ES-I3 (cell line): ENCODE results near the gene NPR2.
A peak's percentile ranks its signal among the peaks of the same experiment; 100 is the strongest.

Experiments used
- H3K36me3 ChIP-seq: 2 replicates; pipeline ENCODE4 v1.6.1; 2013; ENCODE audit warnings: mild to moderate bottlenecking, low read length, control low read depth, moderate library complexity; ENCODE audit not compliant: insufficient read depth
- H3K4me1 ChIP-seq: 2 replicates; pipeline ENCODE4 v1.6.1; 2013; ENCODE audit warnings: mild to moderate bottlenecking, control low read depth, low read length; ENCODE audit not compliant: insufficient read depth
- H3K9ac ChIP-seq: 2 replicates; pipeline ENCODE4 v1.6.1; 2013; ENCODE audit warnings: low read depth, mild to moderate bottlenecking, low read length, moderate library complexity
- H3K9me3 ChIP-seq: 2 replicates; pipeline ENCODE4 v1.6.1; 2013; ENCODE audit warnings: mild to moderate bottlenecking, low read length, moderate library complexity; ENCODE audit not compliant: control insufficient read depth, insufficient read depth

Gene NPR2

DNA sequence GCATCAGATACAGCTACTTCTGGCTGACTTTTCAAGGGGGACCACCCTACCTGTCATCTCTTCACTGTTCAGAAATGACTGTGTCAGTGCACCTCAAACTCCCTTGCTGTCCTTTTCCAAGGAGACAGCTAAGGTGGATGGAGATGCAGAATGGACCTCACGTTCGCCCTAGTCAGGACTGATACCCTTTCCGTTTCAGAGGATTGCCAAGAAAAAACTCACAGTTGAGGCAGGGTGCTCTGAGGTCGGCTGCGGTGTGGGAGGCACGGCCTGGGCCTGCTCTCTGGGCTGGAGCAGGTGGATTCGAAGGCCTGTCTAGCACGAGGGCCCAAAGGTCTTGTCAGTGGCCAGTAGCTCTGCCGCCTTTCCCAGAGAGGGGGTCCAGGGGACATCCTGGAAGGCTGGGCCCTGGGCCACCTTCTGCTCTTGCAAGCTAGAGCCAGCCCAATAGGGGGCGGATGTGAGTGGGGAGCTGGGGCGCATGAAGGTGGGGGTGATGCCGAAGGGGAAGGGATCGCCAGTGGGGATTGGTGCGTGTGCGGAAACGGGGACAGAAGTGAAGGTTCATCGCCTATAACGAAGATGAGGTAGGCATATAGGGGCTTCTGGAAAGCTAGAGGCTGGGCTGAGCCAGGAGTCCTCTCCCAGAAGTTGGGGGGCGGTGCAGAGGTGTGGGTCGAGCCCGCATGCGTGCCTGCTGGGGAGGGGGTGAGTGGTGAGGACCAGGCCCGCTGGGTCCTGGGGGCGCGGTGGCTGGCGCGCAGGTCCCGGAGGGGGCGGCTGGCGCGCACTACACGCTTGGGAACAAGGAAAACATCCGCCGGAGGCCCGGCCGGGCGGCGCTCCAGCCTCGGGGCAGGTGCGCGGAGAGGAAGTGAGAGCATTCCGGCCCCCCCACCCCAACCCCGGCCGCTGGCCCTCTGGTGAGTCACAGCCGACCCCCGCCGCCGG is 34.8 kb upstream of the NPR2 start:
- peak overlapping the region; percentile 99 for H3K9ac ChIP-seq
- no peaks in the 10 kb centered on the region; the same call in 1 of the 2 replicates for H3K36me3 ChIP-seq

DNA sequence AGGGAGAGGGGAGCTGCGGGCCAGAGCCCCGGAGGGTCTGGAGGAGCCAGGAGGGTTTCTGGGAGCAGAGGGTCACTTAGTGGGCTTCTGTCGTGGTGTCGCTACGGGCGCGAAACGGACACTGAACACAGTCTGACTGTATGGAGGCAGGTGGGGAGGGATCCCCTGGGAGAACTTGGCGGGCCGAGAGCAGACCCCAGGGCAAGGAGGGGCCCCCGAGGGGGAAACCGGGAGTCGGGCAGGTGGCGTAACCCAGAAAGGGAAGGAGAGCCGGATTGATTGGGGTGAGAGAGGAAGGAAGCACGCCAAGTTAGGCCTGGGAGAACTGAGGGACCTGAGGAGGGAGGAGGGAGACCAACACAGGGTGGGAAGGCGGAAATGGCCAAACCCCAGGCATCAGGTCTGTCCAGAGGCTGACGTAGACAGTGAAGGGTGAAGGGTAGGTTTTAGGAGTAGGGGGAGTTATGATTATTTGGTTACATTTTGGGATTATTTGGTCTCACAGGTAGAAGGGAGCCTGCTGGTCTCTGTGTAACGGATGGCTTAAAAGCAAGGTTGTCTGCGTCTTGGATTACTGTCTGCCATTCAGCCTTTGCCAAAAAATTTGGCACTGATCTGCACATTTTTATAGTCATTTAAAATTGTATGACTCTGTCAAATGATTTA is 34.0 kb upstream of the NPR2 start:
- Histone ChIP-seq H3K4me1 (no peaks in the 10 kb centered on the region; the same call in 1 of the 2 replicates), H3K9ac (peak overlapping the region; percentile 99), H3K9me3 (no peaks in the 10 kb centered on the region), H3K36me3 (no peaks in the 10 kb centered on the region; the same call in 1 of the 2 replicates)

More for the DNA sequence above, 34.8 kb upstream of the NPR2 start:
- H3K9me3 ChIP-seq: no peaks in the 10 kb centered on the region
- no peaks in the 10 kb centered on the region; the same call in 1 of the 2 replicates for H3K4me1 ChIP-seq

DNA sequence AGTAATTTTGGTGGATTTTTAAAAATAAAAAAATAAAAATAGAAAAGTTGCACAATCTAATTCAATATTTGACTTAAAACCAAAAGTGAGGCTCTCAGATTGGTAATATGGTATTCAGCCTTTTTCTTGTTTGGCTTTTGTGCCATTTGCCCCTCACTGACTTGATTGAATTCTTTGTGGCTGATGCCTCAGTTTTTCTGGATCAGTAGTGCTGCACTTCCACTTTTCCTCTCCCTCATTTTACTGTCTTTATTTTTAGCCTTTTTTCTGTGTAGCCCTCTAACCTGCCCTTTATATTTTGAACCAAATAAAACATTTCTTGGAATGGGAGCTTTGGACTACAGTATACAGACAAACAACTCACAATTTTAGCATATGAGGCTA is 33.5 kb upstream of the NPR2 start:
- Histone ChIP-seq H3K9ac (peak overlapping the region; percentile 99), H3K36me3 (no peaks in the 10 kb centered on the region; the same call in 1 of the 2 replicates), H3K9me3 (no peaks in the 10 kb centered on the region), H3K4me1 (no peaks in the 10 kb centered on the region; the same call in 1 of the 2 replicates)

DNA sequence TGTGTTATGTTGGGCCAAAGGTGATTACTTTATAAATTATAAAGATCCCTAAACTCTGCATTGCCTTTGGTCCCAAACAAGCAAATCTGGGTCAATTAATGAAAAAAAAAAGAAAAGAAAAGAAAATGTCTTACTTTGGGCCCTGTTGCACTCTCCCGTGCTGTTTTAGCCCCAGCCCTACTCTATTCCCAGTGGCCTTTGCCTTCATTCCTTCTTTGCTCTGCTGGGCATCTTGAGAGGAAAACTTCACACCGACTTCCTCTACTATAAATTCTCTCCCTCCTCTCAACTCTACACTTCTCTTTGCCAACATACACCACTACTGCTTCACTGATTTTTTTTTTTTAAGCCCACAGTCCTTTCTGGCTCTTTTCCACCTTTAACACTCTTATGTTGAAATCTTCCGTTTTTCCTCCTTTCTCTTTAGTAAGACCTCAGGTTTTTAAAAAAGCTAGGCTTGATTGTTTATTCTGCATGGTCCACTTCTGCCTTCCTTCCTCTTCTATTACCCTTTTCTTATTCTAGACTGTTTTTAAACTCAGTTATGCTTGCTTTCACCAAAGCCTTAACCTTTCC is 32.8 kb upstream of the NPR2 start:
- Histone ChIP-seq H3K9ac (no peak overlapping the region), H3K4me1 (no peaks in the 10 kb centered on the region; the same call in 1 of the 2 replicates), H3K9me3 (no peaks in the 10 kb centered on the region), H3K36me3 (no peaks in the 10 kb centered on the region)

DNA sequence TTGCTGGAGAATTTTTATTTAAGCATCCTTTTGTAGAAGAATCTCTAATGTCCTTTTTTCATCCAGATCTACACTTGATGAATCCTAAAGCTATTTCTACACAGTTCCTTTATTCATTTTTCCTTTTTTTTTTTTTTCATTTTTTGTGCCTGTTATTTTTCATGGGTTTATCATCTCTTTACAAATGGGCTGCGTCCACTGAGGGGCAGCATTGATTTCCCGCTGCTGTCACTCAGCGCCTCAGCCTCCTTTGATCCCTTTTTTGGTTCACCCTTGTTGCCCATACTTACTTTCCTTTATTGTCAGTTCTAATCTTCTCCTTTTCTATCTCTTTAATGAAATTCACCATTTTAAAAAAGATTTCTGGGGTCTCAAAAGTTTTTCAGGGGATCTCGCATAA is 31.6 kb upstream of the NPR2 start:
- no peaks in the 10 kb centered on the region for H3K9me3 ChIP-seq
- no peak overlapping the region for H3K9ac ChIP-seq

DNA sequence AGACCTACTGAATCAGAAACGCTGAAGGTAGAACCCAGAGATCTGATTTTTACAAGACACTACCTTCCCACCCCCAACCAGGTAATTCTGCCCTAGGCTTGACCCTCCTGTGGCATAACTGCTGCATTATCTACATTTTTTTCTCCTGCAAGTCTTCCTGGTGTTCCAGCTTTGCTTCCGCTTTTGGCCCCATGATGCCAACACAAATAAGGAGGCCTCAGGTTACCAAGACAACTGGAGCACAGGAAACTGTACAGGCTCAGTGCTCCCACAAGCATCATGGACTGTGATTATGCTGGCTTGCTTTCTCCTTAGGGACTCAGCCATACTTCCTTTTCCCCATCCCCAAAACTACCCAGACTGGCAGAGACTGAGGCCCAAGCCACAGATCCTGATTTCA is 30.7 kb upstream of the NPR2 start:
- Histone ChIP-seq H3K9ac (no peak overlapping the region), H3K9me3 (no peaks in the 10 kb centered on the region), H3K4me1 (no peaks in the 10 kb centered on the region; the same call in 1 of the 2 replicates), H3K36me3 (no peaks in the 10 kb centered on the region)

More for the DNA sequence above, 31.6 kb upstream of the NPR2 start:
- Histone ChIP-seq H3K36me3 (no peaks in the 10 kb centered on the region), H3K4me1 (no peaks in the 10 kb centered on the region; the same call in 1 of the 2 replicates)

DNA sequence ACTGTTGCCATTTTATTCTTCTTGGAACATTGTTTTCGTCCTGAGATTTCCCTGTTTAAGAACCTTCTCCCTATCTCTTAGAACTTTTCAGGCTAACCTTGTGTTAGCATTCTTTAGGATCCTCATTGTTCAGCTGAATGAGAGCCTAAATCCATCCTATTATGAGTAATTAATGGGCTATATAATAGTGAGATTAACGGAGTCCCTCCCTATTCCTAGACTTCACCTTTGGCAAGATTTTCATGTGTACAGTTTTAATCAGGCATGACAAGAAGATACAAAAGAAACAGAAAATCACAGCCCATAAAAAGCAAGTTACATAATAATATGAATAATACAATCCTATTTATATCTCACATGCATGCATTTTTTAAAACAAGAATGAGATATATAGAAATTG is 28.2 kb upstream of the NPR2 start:
- no peaks in the 10 kb centered on the region for H3K36me3 ChIP-seq
- H3K4me1 ChIP-seq: no peaks in the 10 kb centered on the region; the same call in 1 of the 2 replicates
- H3K9ac ChIP-seq: no peak overlapping the region
- no peaks in the 10 kb centered on the region for H3K9me3 ChIP-seq

DNA sequence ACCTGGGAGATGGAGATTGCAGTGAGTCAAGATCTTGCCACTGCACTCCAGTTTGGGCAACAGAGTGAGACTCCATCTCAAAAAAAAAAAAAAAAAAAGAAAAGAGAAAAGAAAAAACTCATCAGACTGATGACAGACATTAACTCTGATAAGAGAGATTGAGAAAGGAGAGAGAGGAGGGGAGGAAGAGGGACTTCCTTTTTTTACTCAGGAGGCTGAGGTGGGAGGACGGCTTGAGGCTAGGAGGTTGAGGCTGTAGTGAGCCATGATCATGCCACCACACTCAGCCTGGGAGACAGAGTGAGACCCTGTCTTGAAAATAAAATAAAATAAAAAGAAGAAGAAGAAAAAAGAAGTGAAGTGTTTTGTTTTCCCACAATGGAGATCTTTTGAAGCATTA is 27.6 kb upstream of the NPR2 start:
- Histone ChIP-seq H3K4me1 (no peaks in the 10 kb centered on the region; the same call in 1 of the 2 replicates), H3K36me3 (no peaks in the 10 kb centered on the region), H3K9me3 (no peaks in the 10 kb centered on the region), H3K9ac (no peak overlapping the region)

DNA sequence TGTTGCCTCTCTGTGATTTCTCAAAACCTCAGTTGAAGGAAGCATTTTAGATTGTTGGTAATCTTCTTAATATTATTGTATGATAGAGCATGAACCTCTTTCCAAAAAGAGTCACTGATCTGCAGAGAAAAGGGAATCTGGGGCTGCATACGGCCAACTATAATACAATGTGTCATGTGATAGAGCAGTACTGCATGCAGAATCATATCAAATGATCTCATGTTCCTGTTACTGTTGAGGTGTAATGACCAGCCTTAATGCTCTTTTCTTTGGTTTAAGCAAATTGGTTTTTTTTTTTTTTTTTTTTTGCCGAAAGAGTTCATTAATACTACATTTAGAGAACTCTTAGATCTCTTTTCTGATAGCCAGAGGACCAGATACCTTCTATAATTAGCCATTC is 24.4 kb upstream of the NPR2 start:
- Histone ChIP-seq H3K9me3 (no peaks in the 10 kb centered on the region), H3K36me3 (no peaks in the 10 kb centered on the region), H3K4me1 (no peaks in the 10 kb centered on the region), H3K9ac (no peak overlapping the region)

DNA sequence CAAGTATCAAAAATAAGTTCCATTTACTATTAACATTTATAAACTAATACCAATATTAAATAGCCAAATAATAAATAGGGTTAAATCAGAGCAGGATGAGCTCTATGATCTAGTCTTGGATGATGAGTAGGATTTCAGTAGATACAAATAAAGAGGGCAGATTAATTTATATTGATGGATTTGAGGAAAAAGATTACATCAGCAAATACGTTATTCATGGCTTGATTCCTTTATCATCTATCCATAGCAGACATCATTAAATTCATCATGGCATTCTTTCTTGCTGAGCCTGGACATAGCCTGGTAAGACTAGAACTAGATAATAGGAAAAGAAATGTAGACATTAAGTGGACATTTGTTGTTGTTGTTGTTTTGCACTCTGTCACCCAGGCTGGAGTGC is 23.9 kb upstream of the NPR2 start:
- no peak overlapping the region for H3K9ac ChIP-seq
- no peaks in the 10 kb centered on the region for H3K4me1 ChIP-seq

DNA sequence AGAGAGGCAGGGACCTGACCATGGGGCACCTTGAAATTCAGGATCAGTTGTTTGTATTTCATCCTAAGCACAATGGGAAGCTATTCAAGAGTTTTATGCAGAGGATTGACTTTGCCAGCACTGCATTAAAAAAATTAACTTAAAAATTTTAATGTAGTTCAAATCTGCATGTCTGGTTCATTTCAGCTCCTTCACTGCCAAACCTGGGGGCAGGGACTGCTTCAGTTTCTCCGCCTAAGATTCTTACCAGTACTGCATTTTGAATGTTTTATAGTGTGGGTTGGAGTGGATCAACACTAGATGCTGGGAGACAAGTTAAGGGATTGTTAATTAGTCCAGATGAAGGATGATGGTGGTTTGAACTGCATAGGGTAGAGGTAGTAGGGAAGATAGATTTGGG is 21.6 kb upstream of the NPR2 start:
- Histone ChIP-seq H3K9me3 (no peaks in the 10 kb centered on the region), H3K9ac (no peak overlapping the region), H3K4me1 (no peaks in the 10 kb centered on the region), H3K36me3 (no peaks in the 10 kb centered on the region)

More for the DNA sequence above, 23.9 kb upstream of the NPR2 start:
- H3K9me3 ChIP-seq: no peaks in the 10 kb centered on the region
- no peaks in the 10 kb centered on the region for H3K36me3 ChIP-seq

DNA sequence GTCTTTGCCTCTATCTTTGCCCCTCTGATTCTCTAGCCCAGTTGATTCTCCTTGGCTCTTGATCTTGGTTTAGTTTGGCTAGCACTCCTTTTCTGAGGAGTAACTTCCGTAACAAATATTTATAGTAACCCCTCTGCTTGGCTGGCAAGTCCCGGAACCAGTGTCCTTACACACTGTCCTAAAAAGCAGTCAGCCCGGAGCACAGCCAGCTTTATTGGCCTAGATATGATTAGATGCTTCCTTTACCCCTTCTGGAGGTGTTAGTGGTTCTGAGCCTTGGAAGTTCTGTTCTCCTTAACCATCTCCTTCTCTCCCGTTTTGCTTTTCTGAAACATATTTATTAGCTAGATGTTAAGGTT is 20.3 kb upstream of the NPR2 start:
- Histone ChIP-seq H3K36me3 (no peaks in the 10 kb centered on the region), H3K9me3 (no peaks in the 10 kb centered on the region), H3K9ac (no peak overlapping the region), H3K4me1 (peaks cover 12% of the 10 kb centered on the region; the same call in 1 of the 2 replicates)

DNA sequence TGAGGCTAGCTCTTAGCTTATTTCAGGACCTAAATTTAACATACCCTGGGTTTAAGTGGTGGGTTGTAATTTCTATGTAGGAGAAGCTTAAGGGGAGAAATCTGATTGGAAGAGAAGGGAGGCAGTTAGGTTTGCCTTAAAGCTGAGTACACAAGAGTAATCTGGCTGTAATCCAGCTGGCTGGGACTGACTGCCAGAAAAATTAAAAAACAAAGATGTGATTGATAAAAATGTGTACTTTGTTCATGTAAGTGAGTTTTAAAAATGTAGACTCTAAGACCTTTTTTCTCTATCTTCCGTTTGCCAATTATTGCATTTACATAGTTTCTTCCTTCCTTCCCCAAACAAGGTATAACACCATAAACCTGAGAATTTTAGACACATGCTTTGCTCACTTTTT is 19.9 kb upstream of the NPR2 start:
- Histone ChIP-seq H3K4me1 (peaks cover 14% of the 10 kb centered on the region; the same call in 1 of the 2 replicates), H3K9me3 (no peaks in the 10 kb centered on the region), H3K9ac (no peak overlapping the region), H3K36me3 (no peaks in the 10 kb centered on the region)

DNA sequence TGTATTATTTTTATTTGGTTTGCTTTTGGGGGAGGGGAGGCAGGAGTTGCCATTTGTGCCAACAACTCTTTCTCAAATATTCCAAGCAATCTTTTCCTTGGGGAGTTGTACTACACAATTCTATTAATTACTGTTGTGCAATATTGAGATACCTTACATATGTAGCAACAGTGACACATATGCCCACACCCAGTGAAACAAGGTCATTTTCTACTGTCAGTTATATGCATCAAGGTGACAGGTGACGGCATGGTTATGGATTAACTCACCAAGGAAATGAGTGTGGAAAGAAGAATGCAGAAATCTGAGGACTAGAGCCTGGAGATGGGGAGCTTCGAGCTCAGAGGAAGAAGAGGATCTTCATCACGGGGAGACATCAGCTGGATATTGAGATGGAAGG is 19.4 kb upstream of the NPR2 start:
- H3K36me3 ChIP-seq: no peaks in the 10 kb centered on the region
- no peak overlapping the region for H3K9ac ChIP-seq
- peaks cover 14% of the 10 kb centered on the region; the same call in 1 of the 2 replicates for H3K4me1 ChIP-seq
- no peaks in the 10 kb centered on the region for H3K9me3 ChIP-seq
